Thoracic aorta (tissue), 2 donors: Measurements from ENCODE around the gene CFAP97. TPM values are rescaled to one million over a fixed set of nuclear protein-coding genes. Genes with fewer than 3 reads are reported as not detected.

Experiments
- ATAC-seq: fragments of 150-250 bp; one replicate; pipeline ENCODE4 v1.8.0; 2017; ENCODE audit warnings: low read depth; ENCODE audit not compliant: insufficient number of reproducible peaks, low FRiP score
- DNase-seq: peaks from one replicate; pipeline ENCODE4 v3.0.0-alpha.2; 2020; ENCODE audit warnings: low spot score
- H3K27ac ChIP-seq, 2 donors: fragments of 200-600 bp; sonication (generic); 1 replicate in 1 of 2; 2 replicates in 1 of 2; pipeline ENCODE4 v1.5.1; 2016; ENCODE audit warnings: mild to moderate bottlenecking in 2 of 2, moderate library complexity in 2 of 2
- H3K27me3 ChIP-seq: fragments of 200-600 bp; sonication (generic); replicated peaks from 2 replicates; pipeline ENCODE4 v1.6.0; 2016; ENCODE audit warnings: mild to moderate bottlenecking; ENCODE audit not compliant: insufficient read depth
- H3K36me3 ChIP-seq: fragments of 200-600 bp; sonication (generic); one replicate; pipeline ENCODE4 v1.5.1; 2016
- H3K4me1 ChIP-seq, 2 donors: fragments of 200-600 bp; sonication (generic); 1 replicate in 1 of 2; 2 replicates in 1 of 2; pipeline versions ENCODE4 v1.5.1 to v1.6.0; 2016; ENCODE audit warnings: low read depth in 2 of 2, mild to moderate bottlenecking in 1 of 2; ENCODE audit not compliant: control insufficient read depth in 1 of 2
- H3K4me3 ChIP-seq: fragments of 200-600 bp; sonication (generic); 2 replicates; pipeline ENCODE4 v1.5.1; 2016; ENCODE audit warnings: mild to moderate bottlenecking
- H3K9me3 ChIP-seq: fragments of 200-600 bp; sonication (generic); 2 replicates; pipeline ENCODE4 v1.5.1; 2016
- total RNA-seq, 2 donors: library from RNA; depleted of rRNA; stranded (reverse); fragments of >200 nt; gene quantifications; one replicate each; pipeline versions ENCODE4 v1.1.0 to v1.2.3, GENCODE V29; 2016
- TF ChIP-seq, protein P1 (sequence below): fragments of 200-600 bp; sonication (generic); IDR thresholded peaks from one replicate; pipeline ENCODE4 v1.5.1; 2019; ENCODE audit warnings: antibody characterized with exemption

Gene CFAP97
- total RNA-seq, 2 donors from 2014 or later: 40.8 to 62.2 TPM

- Histone ChIP-seq H3K36me3 (no peaks in the 10 kb centered on the region), H3K9me3 (no peaks in the 10 kb centered on the region), H3K27me3 (no peaks in the 10 kb centered on the region), H3K4me3 (no peak overlapping the region), H3K4me1 (peaks cover 9 to 42% of the 10 kb centered on the region in 2 donors), H3K27ac (peak overlapping the region; percentile 71 to 76)
- DNase-seq (no peak), ATAC-seq (no peak)
- TF ChIP-seq, protein P1, sequence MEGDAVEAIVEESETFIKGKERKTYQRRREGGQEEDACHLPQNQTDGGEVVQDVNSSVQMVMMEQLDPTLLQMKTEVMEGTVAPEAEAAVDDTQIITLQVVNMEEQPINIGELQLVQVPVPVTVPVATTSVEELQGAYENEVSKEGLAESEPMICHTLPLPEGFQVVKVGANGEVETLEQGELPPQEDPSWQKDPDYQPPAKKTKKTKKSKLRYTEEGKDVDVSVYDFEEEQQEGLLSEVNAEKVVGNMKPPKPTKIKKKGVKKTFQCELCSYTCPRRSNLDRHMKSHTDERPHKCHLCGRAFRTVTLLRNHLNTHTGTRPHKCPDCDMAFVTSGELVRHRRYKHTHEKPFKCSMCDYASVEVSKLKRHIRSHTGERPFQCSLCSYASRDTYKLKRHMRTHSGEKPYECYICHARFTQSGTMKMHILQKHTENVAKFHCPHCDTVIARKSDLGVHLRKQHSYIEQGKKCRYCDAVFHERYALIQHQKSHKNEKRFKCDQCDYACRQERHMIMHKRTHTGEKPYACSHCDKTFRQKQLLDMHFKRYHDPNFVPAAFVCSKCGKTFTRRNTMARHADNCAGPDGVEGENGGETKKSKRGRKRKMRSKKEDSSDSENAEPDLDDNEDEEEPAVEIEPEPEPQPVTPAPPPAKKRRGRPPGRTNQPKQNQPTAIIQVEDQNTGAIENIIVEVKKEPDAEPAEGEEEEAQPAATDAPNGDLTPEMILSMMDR: no peak
Measured at GRCh38 chr4:185229021-185229818, 25.4 kb upstream of the CFAP97 start.

DNA sequence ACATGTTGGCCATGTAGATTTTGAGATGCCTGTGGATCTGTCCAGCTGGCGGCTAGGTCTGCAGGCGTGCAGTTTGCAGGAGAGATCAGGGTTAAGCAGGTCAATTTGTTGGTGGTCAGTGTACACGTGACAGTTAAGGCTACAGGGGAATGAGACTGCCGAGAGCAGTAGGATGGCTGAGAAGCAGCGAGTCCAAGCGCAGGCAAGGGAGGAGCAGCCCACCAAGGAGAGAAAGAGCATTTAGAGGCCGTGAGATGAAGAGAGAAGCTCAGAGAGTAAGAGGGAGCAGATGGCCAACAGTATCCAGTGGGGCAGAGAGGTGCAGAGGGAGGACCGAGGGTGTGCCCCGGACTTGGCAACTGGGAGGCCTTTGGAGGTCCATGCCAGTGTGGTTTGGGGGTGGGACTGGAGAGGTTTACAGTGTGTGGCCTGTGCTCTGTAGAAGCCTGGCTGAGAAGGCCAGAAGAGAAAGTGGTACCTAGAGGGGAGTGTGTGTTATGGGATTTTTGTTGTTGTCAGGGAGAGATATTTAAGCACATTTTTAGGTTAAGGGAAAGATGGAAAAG is 24.0 kb upstream of the CFAP97 start:
- Histone ChIP-seq H3K4me1 (peaks cover 14 to 48% of the 10 kb centered on the region in 2 donors), H3K9me3 (no peaks in the 10 kb centered on the region), H3K36me3 (no peaks in the 10 kb centered on the region), H3K27me3 (no peaks in the 10 kb centered on the region), H3K27ac (peak overlapping the region; percentile 71 to 76), H3K4me3 (peak overlapping the region; percentile 16)
- ATAC-seq (no peak), DNase-seq (no peak)
- TF ChIP-seq, protein P1: no peak

GRCh38 chr4:185227131-185227551 is 23.3 kb upstream of the CFAP97 start:
- H3K36me3 ChIP-seq: no peaks in the 10 kb centered on the region
- H3K4me3 ChIP-seq: no peak overlapping the region
- DNase-seq (no peak), ATAC-seq (peak; percentile 41)
- peaks cover 19 to 53% of the 10 kb centered on the region in 2 donors for H3K4me1 ChIP-seq
- TF ChIP-seq, protein P1: no peak
- H3K9me3 ChIP-seq: no peaks in the 10 kb centered on the region
- H3K27ac ChIP-seq: peak overlapping the region; percentile 76 to 79
- no peaks in the 10 kb centered on the region for H3K27me3 ChIP-seq

GRCh38 chr4:185225940-185226339 is 22.1 kb upstream of the CFAP97 start:
- H3K4me3 ChIP-seq: no peak overlapping the region
- peaks cover 19 to 57% of the 10 kb centered on the region in 2 donors for H3K4me1 ChIP-seq
- H3K36me3 ChIP-seq: no peaks in the 10 kb centered on the region
- TF ChIP-seq, protein P1: no peak
- no peaks in the 10 kb centered on the region for H3K27me3 ChIP-seq
- H3K27ac ChIP-seq: peak overlapping the region; percentile 22 to 76
- ATAC-seq: no peak
- no peak for DNase-seq
- H3K9me3 ChIP-seq: no peaks in the 10 kb centered on the region

GRCh38 chr4:185224597-185224996 is 20.8 kb upstream of the CFAP97 start:
- peaks cover 19 to 66% of the 10 kb centered on the region in 2 donors for H3K4me1 ChIP-seq
- TF ChIP-seq, protein P1: peak; percentile 24
- H3K9me3 ChIP-seq: no peaks in the 10 kb centered on the region
- DNase-seq: no peak
- H3K36me3 ChIP-seq: no peaks in the 10 kb centered on the region
- no peak for ATAC-seq
- H3K27ac ChIP-seq: no peak overlapping the region
- no peak overlapping the region for H3K4me3 ChIP-seq
- H3K27me3 ChIP-seq: no peaks in the 10 kb centered on the region
